HepG2 (cell line): Measurements from ENCODE around the gene SH3YL1. TPM values are rescaled to one million over a fixed set of nuclear protein-coding genes. Genes with fewer than 3 reads are reported as not detected.

Source experiments
- ADNP ChIP-seq: sonication (generic); formaldehyde crosslinking; IDR thresholded peaks from 2 replicates; pipeline ENCODE4 v1.4.0; 2020; ENCODE audit warnings: missing genetic modification reagents
- FOXC1 ChIP-seq: sonication (generic); formaldehyde crosslinking; IDR thresholded peaks from 2 replicates; pipeline ENCODE4 v1.8.0; 2022; ENCODE audit warnings: mild to moderate bottlenecking, missing genetic modification reagents, borderline replicate concordance
- HNRNPH1 ChIP-seq: fragments of 200-400 bp; formaldehyde crosslinking; optimal IDR thresholded peaks from 2 replicates; pipeline ENCODE3; 2017; ENCODE audit warnings: mild to moderate bottlenecking, low read depth, low read length
- MAFF ChIP-seq: IDR thresholded peaks from 2 replicates; pipeline ENCODE4 v1.6.1; 2011; ENCODE audit warnings: low read depth, low read length, improper control_type of control experiment
- MEF2D ChIP-seq: sonication (generic); formaldehyde crosslinking; IDR thresholded peaks from 2 replicates; pipeline ENCODE4 v1.5.1; 2020; ENCODE audit warnings: mild to moderate bottlenecking, missing genetic modification reagents
- NCOA5 ChIP-seq: sonication (generic); formaldehyde crosslinking; IDR thresholded peaks from 2 replicates; pipeline ENCODE4 v1.4.0; 2020; ENCODE audit warnings: missing genetic modification reagents
- RARG ChIP-seq: sonication (generic); formaldehyde crosslinking; IDR thresholded peaks from 2 replicates; pipeline ENCODE4 v1.4.0; 2020; ENCODE audit warnings: low read depth, mild to moderate bottlenecking, missing genetic modification reagents
- RXRA ChIP-seq: sonication (generic); formaldehyde crosslinking; IDR thresholded peaks from 2 replicates; pipeline ENCODE4 v1.5.1; 2020; ENCODE audit warnings: missing genetic modification reagents
- SAP130 ChIP-seq: IDR thresholded peaks from 2 replicates; pipeline ENCODE4 v1.6.1; 2016; ENCODE audit warnings: low read depth
- TCF7 ChIP-seq: sonication (generic); IDR thresholded peaks from 2 replicates; pipeline ENCODE4 v1.6.1; 2016; ENCODE audit warnings: antibody characterized with exemption, low read depth
- polyA plus RNA-seq, 8 experiments: library from polyadenylated mRNA; depleted of rRNA in 3 of 8; stranded (reverse) in 7 of 8; unstranded in 1 of 8; fragments of >200 nt; fragmentation: Illumina TruSeq in 4 of 8; extraction: Trizol in 4 of 8; gene quantifications; 2 replicates each; pipeline versions ENCODE4 v1.2.1 to v1.2.3, GENCODE V29; 2011 to 2016; ENCODE audit warnings: low read depth in 4 of 8, missing spikeins in 1 of 8, mixed read lengths in 1 of 8; ENCODE audit not compliant: insufficient read depth in 1 of 8
- total RNA-seq, 5 experiments: library from RNA; depleted of rRNA; stranded (reverse); fragments of >200 nt; fragmentation: Illumina TruSeq; extraction: Trizol; gene quantifications; 2 replicates each; pipeline ENCODE4 v1.2.3, GENCODE V29; 2016; ENCODE audit warnings: low read depth in 1 of 5
- TF ChIP-seq, protein P1 (sequence below): sonication (generic); formaldehyde crosslinking; IDR thresholded peaks from 2 replicates; pipeline ENCODE4 v1.5.0; 2020; ENCODE audit warnings: missing genetic modification reagents
- TF ChIP-seq, protein P2 (sequence below): sonication (generic); formaldehyde crosslinking; IDR thresholded peaks from 2 replicates; pipeline ENCODE4 v1.4.0; 2020; ENCODE audit warnings: missing genetic modification reagents
- TF ChIP-seq, protein P3 (sequence below): sonication (generic); formaldehyde crosslinking; conservative IDR thresholded peaks from 2 replicates; pipeline ENCODE4 v1.8.1; 2023; ENCODE audit warnings: missing genetic modification reagents
- TF ChIP-seq, protein P4 (sequence below): sonication (generic); formaldehyde crosslinking; IDR thresholded peaks from 2 replicates; pipeline ENCODE4 v1.4.0; 2020; ENCODE audit warnings: missing genetic modification reagents, mild to moderate bottlenecking, borderline replicate concordance
- TF ChIP-seq, protein P5 (sequence below): sonication (generic); formaldehyde crosslinking; IDR thresholded peaks from 2 replicates; pipeline ENCODE4 v1.5.0; 2020; ENCODE audit warnings: mild to moderate bottlenecking, missing genetic modification reagents
- TF ChIP-seq, protein P6 (sequence below): sonication (generic); formaldehyde crosslinking; IDR thresholded peaks from 2 replicates; pipeline ENCODE4 v1.4.0; 2020; ENCODE audit warnings: missing genetic modification reagents

The SH3YL1 gene
- total and polyA plus RNA-seq, 2 of the 13 experiments (the other 11 are each of a cell fraction or from before 2014, with no cell fraction given) = 13.0 to 48.2 TPM

DNA sequence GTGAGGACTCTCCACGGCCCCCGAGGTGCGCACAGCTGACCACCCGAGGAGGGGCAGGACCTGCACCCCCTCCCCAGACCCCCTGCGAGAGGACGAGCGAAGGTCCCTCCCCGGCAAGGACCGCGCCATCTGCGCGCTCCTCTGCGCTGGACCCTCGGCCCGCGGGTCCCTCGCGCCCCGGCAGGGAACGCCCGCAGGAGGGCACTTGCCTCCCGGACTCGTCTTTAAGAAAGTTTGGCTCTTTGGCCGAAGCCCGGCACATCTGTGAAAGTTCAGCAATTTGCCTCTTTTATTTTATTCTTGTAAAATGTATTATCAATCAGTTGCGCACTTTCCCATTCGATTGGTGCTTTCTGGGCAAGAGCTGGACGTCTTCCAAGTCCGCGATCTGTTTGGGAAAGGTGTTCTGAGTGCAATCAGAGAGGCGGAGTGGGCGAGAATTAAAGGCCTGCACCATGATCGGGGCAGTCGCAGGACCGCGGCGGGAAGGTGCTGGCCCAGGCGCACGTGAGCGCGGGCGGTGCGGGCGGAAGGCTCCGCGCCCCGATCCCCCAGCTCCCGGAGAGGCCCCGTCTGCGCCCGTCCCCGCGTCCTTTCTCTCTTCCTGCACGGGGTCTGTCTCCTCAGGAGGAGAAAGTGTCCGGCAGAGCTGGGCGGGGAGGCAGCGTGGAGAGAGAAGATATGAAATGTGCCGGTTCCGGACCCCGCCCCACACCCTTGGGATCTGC is 25.7 kb upstream of the SH3YL1 start (continued):
- TF ChIP-seq, protein P1, sequence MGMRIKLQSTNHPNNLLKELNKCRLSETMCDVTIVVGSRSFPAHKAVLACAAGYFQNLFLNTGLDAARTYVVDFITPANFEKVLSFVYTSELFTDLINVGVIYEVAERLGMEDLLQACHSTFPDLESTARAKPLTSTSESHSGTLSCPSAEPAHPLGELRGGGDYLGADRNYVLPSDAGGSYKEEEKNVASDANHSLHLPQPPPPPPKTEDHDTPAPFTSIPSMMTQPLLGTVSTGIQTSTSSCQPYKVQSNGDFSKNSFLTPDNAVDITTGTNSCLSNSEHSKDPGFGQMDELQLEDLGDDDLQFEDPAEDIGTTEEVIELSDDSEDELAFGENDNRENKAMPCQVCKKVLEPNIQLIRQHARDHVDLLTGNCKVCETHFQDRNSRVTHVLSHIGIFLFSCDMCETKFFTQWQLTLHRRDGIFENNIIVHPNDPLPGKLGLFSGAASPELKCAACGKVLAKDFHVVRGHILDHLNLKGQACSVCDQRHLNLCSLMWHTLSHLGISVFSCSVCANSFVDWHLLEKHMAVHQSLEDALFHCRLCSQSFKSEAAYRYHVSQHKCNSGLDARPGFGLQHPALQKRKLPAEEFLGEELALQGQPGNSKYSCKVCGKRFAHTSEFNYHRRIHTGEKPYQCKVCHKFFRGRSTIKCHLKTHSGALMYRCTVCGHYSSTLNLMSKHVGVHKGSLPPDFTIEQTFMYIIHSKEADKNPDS (CRISPR knock-in tag) = no peak
- TF ChIP-seq RARG (no peak), ADNP (CRISPR knock-in tag) (no peak), MAFF (no peak), RXRA (CRISPR knock-in tag) (no peak; the same call in 1 of the 2 replicates), HNRNPH1 (no peak), FOXC1 (CRISPR knock-in tag) (0 out of 2 replicates have a peak, but pooled peaks have one; percentile 4), MEF2D (CRISPR knock-in tag) (peak; percentile 11; the same call in 1 of the 2 replicates), NCOA5 (CRISPR knock-in tag) (no peak), TCF7 (no peak), SAP130 (CRISPR knock-in tag) (peak; percentile 50)
- TF ChIP-seq, protein P2, sequence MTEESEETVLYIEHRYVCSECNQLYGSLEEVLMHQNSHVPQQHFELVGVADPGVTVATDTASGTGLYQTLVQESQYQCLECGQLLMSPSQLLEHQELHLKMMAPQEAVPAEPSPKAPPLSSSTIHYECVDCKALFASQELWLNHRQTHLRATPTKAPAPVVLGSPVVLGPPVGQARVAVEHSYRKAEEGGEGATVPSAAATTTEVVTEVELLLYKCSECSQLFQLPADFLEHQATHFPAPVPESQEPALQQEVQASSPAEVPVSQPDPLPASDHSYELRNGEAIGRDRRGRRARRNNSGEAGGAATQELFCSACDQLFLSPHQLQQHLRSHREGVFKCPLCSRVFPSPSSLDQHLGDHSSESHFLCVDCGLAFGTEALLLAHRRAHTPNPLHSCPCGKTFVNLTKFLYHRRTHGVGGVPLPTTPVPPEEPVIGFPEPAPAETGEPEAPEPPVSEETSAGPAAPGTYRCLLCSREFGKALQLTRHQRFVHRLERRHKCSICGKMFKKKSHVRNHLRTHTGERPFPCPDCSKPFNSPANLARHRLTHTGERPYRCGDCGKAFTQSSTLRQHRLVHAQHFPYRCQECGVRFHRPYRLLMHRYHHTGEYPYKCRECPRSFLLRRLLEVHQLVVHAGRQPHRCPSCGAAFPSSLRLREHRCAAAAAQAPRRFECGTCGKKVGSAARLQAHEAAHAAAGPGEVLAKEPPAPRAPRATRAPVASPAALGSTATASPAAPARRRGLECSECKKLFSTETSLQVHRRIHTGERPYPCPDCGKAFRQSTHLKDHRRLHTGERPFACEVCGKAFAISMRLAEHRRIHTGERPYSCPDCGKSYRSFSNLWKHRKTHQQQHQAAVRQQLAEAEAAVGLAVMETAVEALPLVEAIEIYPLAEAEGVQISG (CRISPR knock-in tag) = no peak
- TF ChIP-seq, protein P3, sequence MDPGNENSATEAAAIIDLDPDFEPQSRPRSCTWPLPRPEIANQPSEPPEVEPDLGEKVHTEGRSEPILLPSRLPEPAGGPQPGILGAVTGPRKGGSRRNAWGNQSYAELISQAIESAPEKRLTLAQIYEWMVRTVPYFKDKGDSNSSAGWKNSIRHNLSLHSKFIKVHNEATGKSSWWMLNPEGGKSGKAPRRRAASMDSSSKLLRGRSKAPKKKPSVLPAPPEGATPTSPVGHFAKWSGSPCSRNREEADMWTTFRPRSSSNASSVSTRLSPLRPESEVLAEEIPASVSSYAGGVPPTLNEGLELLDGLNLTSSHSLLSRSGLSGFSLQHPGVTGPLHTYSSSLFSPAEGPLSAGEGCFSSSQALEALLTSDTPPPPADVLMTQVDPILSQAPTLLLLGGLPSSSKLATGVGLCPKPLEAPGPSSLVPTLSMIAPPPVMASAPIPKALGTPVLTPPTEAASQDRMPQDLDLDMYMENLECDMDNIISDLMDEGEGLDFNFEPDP (CRISPR knock-in tag) = no peak
- TF ChIP-seq, protein P4, sequence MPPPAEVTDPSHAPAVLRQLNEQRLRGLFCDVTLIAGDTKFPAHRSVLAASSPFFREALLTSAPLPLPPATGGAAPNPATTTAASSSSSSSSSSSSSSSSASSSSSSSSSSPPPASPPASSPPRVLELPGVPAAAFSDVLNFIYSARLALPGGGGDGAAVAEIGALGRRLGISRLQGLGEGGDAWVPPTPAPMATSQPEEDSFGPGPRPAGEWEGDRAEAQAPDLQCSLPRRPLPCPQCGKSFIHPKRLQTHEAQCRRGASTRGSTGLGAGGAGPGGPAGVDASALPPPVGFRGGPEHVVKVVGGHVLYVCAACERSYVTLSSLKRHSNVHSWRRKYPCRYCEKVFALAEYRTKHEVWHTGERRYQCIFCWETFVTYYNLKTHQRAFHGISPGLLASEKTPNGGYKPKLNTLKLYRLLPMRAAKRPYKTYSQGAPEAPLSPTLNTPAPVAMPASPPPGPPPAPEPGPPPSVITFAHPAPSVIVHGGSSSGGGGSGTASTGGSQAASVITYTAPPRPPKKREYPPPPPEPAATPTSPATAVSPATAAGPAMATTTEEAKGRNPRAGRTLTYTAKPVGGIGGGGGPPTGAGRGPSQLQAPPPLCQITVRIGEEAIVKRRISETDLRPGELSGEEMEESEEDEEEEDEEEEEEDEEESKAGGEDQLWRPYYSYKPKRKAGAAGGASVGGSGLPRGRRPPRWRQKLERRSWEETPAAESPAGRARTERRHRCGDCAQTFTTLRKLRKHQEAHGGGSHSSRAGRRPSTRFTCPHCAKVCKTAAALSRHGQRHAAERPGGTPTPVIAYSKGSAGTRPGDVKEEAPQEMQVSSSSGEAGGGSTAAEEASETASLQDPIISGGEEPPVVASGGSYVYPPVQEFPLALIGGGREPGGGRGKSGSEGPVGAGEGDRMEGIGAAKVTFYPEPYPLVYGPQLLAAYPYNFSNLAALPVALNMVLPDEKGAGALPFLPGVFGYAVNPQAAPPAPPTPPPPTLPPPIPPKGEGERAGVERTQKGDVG (CRISPR knock-in tag) = peak; percentile 86; the same call in 1 of the 2 replicates
- TF ChIP-seq, protein P5, sequence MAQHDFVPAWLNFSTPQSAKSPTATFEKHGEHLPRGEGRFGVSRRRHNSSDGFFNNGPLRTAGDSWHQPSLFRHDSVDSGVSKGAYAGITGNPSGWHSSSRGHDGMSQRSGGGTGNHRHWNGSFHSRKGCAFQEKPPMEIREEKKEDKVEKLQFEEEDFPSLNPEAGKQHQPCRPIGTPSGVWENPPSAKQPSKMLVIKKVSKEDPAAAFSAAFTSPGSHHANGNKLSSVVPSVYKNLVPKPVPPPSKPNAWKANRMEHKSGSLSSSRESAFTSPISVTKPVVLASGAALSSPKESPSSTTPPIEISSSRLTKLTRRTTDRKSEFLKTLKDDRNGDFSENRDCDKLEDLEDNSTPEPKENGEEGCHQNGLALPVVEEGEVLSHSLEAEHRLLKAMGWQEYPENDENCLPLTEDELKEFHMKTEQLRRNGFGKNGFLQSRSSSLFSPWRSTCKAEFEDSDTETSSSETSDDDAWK = no peak
- TF ChIP-seq, protein P6, sequence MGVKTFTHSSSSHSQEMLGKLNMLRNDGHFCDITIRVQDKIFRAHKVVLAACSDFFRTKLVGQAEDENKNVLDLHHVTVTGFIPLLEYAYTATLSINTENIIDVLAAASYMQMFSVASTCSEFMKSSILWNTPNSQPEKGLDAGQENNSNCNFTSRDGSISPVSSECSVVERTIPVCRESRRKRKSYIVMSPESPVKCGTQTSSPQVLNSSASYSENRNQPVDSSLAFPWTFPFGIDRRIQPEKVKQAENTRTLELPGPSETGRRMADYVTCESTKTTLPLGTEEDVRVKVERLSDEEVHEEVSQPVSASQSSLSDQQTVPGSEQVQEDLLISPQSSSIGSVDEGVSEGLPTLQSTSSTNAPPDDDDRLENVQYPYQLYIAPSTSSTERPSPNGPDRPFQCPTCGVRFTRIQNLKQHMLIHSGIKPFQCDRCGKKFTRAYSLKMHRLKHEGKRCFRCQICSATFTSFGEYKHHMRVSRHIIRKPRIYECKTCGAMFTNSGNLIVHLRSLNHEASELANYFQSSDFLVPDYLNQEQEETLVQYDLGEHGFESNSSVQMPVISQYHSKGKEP (CRISPR knock-in tag) = no peak
